ENCODE data around the gene ZCCHC9. TPM values are rescaled to one million over a fixed set of nuclear protein-coding genes. Genes with fewer than 3 reads are reported as not detected.

Gene ZCCHC9
- total and polyA plus RNA-seq, 9 donors: 14.7 to 27.8 (median 20.7) TPM

GRCh38 chr5:81359881-81360280 is 58.5 kb downstream of the ZCCHC9 start:
- DNase-seq: no peak
- H3K4me1 ChIP-seq (ENCODE audit: insufficient read depth): no peaks in the 10 kb centered on the region
- H3K9me3 ChIP-seq: no peaks in the 10 kb centered on the region
- no peak overlapping the region for H3K4me3 ChIP-seq
- no peaks in the 10 kb centered on the region for H3K27me3 ChIP-seq
- TF ChIP-seq, protein P1, sequence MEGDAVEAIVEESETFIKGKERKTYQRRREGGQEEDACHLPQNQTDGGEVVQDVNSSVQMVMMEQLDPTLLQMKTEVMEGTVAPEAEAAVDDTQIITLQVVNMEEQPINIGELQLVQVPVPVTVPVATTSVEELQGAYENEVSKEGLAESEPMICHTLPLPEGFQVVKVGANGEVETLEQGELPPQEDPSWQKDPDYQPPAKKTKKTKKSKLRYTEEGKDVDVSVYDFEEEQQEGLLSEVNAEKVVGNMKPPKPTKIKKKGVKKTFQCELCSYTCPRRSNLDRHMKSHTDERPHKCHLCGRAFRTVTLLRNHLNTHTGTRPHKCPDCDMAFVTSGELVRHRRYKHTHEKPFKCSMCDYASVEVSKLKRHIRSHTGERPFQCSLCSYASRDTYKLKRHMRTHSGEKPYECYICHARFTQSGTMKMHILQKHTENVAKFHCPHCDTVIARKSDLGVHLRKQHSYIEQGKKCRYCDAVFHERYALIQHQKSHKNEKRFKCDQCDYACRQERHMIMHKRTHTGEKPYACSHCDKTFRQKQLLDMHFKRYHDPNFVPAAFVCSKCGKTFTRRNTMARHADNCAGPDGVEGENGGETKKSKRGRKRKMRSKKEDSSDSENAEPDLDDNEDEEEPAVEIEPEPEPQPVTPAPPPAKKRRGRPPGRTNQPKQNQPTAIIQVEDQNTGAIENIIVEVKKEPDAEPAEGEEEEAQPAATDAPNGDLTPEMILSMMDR (IDR thresholded peaks at IDR 0.05): no peak
- TF ChIP-seq POLR2A (IDR thresholded peaks at IDR 0.05) (no peak), EP300 (IDR thresholded peaks at IDR 0.05) (no peak)
- no peaks in the 10 kb centered on the region for H3K36me3 ChIP-seq
- WGBS, 3 donors: 12 to 38% (median 28%) methylated on average over 2 of the region's 2 CpGs
- H3K27ac ChIP-seq: no peak overlapping the region
- intact Hi-C loops (cut with DNase I): no loop called here

GRCh38 chr5:81360640-81361039 is 59.3 kb downstream of the ZCCHC9 start:
- H3K27ac ChIP-seq: no peak overlapping the region
- no peak overlapping the region for H3K4me3 ChIP-seq
- H3K27me3 ChIP-seq: no peaks in the 10 kb centered on the region
- WGBS, 3 donors: 79 to 93% (median 80%) methylated on average over 4 of the region's 4 CpGs
- H3K36me3 ChIP-seq: no peaks in the 10 kb centered on the region
- intact Hi-C loops (cut with DNase I): no loop called here
- no peaks in the 10 kb centered on the region for H3K4me1 ChIP-seq (ENCODE audit: insufficient read depth)
- DNase-seq: no peak
- TF ChIP-seq EP300 (IDR thresholded peaks at IDR 0.05) (no peak), POLR2A (IDR thresholded peaks at IDR 0.05) (no peak)
- TF ChIP-seq, protein P1 (IDR thresholded peaks at IDR 0.05): no peak
- no peaks in the 10 kb centered on the region for H3K9me3 ChIP-seq

DNA sequence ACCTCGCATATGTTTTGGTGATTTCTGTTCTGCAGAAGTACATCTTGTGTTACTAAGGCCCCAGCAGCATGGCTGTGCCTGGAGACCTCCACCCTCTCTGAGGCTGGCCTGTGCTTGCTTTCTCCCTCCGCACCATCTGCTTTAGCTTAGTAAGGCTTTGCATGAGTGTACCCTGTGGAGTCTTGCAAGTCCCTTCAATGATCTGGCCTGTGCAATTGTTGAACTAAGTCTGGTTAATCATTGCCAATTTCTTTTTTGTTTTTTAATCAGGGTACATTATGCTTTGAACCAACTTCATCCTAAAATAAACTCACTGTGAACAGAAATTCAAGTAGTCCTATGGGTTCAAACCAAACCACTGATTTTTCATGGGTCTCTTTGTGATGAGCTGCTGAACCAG is 60.2 kb downstream of the ZCCHC9 start:
- Histone ChIP-seq H3K4me1 (ENCODE audit: insufficient read depth) (no peaks in the 10 kb centered on the region), H3K27ac (no peak overlapping the region), H3K4me3 (no peak overlapping the region), H3K27me3 (no peaks in the 10 kb centered on the region), H3K9me3 (no peaks in the 10 kb centered on the region), H3K36me3 (no peaks in the 10 kb centered on the region)
- TF ChIP-seq EP300 (IDR thresholded peaks at IDR 0.05) (no peak), POLR2A (IDR thresholded peaks at IDR 0.05) (no peak)
- TF ChIP-seq, protein P1 (IDR thresholded peaks at IDR 0.05): no peak
- no peak for DNase-seq
- 87 to 100% (median 93%) methylated on average over 2 of the region's 2 CpGs for WGBS, 3 donors
- intact Hi-C loops (cut with DNase I): no loop called here

Other genes with a start within 250 kb of the ZCCHC9 start
- gene CKMT2, start 68.3 kb upstream of the ZCCHC9 start, total RNA-seq: 10 to 100 TPM in 6 of 7 donors, 1 to 10 TPM in 1; 6.2 to 28.3 (median 13.0) TPM
- 10 to 100 TPM; 11.1 to 11.4 TPM for gene CKMT2, start 68.3 kb upstream of the ZCCHC9 start, polyA plus RNA-seq
- gene ACOT12, start 92.5 kb downstream of the ZCCHC9 start, total RNA-seq: under 1 TPM in 1 of 7 donors, not detected in 6; 0.48 TPM
- not detected for gene ACOT12, start 92.5 kb downstream of the ZCCHC9 start, polyA plus RNA-seq

Measured in ovary (tissue), 9 donors.